KG1 (cell line): ENCODE data around the gene ZNF484.
A peak's percentile ranks its signal among the peaks of the same experiment; 100 is the strongest.
"Not testable (repeated sequence)": the region's sequence is repeated elsewhere in the genome, so short reads cannot be mapped to it uniquely, and the experiment has no call there.

ENCODE experiments used
- DNase-seq: peaks from one replicate; lab custom pipeline; 2025; lab: John Stamatoyannopoulos, UW

The ZNF484 gene

DNA sequence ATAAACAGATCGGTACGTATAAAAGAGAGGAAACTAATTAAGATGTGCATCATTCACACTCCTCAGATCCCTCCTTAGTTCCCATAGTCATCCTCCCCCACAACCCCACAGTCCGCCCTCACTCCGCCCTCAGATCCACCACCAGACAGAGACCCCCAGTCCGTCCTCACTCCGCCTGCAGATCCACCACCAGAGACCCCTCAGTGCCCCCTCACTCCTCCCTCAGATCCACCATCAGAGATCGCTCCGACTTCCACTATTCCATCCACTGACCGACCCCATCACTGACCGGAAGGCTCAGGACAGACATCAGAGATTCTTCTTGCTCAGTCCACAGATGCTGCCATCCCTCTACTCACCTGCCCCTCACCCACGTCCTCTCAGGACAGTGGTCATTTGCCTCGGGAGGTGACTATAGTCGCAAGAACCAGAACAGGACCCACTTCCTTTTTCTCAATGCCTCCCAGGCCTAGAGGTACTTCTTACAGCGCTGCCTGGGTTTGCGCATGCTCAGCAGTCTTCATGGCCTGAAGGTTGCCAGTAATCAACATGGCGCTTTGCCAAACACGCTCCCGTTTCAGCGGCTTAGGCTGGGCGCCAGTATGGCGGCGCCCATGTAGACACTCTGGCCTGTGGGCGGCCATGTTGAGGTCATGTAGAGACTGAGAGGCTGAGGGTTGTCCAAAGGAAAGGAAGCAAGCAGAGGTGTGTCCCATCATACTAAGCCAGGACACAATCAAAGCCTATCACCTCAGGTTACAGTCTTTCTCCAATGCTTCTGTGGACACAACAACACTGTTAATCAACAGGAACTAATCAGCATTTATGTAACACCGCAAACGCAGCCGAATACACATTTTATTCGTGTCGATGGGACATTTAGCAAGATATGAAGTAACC, at the start of gene ZNF484:
TSS of gene ZNF484 (minus strand) at position 508 of the 900 bp plus-strand sequence. CDS start 3,009 bp downstream, outside the sequence.
- peak; percentile 98 for DNase-seq

DNA sequence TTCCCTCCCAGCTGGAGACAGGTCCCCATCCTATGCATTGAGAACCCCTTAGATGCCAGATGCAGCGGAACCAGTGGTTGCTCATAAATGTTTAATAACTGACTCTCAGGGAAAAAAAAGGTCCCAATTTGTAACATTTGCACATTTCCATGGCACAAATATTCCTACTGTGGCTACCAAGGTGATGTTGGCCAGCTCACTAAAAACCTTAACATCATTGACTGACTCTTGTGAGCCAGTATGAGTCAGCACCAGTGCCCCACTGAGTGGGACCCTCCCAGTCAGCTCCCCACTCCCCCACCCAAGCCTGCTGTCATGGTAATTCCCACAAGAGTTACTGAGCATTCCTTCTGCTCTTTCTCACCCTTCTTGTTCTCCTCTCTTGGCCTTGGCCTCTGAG, 42.6 kb upstream of the ZNF484 start:
- no peak for DNase-seq

DNA sequence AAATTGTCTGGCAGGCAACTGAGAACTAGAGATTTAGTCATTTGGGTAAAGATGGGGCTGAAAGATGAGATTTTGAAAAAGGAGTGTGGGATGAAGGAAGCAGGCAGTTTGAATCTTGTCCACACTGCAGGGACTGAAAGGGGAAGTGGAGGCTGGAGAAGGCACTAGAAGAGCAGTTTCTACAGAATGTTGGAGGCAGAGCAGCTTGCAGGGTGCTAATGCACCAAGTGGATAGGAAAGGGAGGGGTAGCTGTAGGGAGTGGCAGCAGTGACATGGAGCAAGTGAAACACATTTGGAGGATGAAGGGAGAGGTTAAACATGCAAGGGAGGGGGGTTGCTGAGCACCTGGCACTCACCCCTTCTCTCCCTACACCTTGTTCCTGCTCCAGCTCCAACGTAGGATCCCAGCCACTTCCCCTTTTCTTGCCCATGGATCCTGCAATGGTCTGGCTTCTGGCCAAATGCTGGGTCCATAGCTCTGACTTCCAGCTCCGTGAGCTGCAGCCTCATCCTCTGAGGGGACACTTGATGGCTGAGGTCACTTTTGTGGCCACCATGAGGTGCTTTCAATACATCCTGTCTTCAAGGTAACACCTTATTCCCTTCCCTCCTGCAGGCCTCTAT, 39.5 kb upstream of the ZNF484 start:
- no peak for DNase-seq

DNA sequence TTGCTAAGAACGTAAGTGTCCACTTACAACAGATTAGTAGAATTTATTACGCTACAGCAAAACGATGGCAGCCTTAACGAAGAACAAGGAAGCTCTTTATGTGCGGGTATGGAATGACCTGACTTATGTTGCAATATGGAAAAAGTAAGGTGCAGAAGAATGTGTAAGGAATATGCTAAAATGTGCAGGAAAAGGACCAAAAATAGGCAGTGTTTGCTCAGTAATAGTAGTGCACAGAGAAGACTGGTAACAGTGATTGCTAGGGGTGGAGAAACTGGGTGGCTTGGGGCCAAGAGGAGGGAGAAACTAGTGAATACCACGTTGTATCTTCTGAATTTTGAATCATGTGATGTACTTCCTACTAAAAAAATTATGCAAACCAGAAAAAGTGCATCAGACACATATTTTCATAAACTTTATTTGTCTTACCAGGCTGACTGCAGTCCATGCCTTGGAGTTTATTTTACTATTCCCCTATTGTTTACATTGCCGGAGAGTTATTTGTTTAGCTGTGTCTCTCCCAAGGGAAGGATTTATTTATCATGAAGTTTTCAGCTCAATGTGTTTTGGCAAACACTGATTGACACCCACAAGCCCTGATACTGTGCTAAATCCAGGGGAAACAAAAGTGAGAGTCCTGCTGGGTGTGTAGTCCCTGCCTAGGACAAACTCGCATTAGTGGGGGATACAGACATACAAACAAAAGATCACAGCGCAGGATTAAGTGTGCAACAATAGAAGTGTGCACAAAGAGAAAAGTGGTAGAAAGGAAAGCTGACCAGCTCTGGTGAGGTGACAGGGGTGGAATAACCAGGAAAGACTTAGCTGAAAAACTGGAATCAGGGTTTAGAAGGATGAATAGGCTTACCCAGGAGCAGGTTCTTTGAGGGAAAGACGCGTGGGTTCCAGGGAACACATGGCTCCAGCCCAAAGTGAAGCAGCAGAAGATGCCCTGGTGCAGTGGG, 34.0 kb upstream of the ZNF484 start:
- no peak for DNase-seq

DNA sequence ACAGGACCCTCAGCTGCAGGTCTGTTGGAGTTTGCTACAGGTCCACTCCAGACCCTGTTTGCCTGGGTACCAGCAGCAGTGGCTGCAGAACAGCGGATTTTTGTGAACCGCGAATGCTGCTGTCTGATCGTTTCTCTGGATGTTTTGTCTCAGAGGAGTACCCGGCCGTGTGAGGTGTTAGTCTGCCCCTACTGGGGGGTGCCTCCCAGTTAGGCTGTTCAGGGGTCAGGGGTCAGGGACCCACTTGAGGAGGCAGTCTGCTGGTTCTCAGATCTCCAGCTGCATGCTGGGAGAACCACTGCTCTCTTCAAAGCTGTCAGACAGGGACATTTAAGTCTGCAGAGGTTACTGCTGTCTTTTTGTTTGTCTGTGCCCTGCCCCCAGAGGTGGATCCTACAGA, 27.3 kb upstream of the ZNF484 start:
- DNase-seq, result not testable (repeated sequence)

DNA sequence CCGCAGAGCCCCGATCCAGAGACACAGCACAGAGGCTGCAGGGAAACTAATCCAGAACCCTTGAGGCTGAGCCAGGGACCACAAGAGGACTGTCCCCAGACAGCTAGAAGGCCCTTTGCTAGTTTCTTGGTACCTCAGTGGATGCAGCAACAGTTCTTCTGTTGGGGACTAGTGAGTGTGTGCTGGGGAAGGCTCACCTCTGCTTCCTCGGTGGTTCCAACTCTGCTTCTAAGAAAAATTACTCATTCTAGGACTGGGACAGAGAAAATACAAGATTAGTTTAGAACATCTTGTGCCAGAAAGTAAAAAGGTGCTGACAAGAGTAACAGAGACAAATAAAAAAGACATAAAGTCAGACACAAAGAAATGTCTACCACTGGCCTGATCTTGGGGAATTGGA, 19.5 kb upstream of the ZNF484 start:
- no peak for DNase-seq

DNA sequence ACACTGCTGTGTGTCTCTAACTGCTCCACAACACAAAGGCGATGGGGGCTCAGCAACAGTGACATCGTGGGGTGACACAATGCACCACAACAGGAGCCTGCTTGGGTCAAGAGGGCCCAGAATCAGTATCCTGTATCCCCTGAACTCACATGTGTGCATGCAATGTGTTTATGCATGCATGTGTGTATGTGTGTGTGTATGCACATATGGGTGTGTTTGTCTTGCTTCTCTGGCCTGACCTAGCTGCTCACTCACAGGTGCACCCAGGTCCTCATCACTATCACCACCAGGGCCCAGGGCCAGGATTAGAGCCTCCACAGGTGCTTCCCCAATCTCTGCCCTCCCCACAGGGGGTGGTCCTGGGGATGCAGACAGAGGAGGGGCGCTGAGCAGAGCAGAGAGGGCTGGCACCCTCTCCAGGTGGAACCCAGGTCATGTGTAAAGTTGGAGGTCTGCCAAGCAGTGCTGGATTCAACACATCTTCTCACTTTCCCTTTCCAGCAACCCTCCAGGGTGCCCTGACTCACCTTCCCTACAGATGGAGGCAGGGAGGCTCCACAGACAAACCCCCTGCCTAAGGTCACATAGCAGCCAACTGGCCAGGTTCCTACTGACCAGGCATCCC, 18.1 kb upstream of the ZNF484 start:
- DNase-seq, result no peak

DNA sequence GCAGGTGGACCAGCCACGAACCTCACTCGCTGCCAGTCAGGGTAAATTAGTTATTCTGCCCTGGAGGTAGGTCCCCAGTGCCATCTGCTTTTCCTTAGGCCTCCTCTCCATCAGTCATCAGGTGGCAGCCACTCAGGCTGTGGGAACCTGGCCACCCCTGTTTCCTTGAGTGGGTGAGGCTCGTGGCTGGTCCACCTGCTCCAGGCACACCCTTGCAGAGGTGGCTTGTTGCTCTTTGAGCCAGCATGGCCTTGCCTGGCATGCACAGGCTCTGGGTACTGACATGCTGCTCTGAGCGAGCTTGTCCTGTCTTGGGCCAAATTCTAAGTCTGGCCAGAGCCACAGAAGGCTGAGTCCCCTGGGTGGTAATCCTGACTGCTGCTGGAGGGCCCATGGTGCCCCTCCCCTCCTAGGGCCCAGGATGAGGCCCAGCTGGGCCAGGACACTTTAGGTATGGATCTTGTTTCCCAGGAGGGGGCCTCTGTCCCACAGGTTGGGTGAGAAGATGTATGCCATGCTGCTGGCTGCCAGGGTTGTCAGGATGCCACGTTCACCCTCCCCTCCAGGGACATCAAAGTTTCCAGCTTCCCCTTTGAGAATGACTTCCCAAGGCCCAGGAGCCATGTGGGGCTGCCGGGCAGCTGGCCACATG, 17.0 kb upstream of the ZNF484 start:
- no peak for DNase-seq

DNA sequence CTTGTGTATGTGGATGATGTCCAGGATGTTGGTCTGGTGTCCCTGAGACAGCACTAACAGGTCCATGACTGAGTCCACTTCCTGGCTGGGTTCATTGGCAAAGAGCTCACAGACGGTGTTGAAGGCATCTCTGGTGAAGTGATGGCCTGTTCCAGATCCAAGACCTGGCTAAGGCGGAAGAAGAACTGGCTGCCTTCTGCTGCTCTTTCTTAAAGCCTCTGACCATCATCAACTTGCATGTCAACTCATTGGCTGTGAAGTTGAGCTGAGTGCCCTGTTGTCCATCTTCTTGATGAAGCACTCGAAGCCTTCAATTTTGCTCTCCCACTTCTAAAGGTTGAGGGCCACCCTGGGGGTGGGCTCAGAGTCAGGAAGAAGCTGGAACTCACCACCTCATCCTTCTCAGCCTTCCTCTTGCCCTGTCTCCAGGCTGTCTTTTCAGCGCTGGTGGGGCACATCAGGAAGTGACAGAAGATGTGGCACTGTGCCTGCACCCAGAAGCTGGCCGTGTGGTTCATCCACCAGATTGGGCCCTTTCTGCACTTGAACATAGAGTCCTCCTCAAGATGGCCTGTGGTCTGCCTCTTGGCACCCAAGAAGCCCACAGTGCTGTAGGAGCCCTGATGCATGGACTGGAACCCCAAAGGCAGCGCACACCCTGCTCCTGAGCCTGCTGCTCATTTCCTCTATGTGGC, 16.2 kb upstream of the ZNF484 start:
- not testable (repeated sequence) for DNase-seq

DNA sequence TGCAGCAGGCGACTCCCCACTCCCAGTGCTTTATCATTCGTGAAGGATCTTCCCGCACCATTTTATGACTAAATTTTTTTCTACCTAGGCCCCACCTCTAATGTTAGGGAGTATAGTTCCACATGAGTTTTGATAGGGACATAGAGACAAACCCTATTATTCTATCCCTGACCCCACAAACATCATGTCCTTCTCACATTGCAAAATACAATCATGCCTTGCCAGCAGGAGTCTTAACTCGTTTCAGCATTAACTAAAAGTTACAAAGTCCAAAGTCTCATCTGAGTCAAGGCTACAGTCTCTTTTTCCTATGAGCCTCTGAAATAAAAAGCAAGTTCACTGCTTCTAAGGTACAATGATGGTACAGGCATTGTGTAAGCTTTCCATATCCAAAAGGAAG, 14.4 kb upstream of the ZNF484 start:
- DNase-seq, result not testable (repeated sequence)

DNA sequence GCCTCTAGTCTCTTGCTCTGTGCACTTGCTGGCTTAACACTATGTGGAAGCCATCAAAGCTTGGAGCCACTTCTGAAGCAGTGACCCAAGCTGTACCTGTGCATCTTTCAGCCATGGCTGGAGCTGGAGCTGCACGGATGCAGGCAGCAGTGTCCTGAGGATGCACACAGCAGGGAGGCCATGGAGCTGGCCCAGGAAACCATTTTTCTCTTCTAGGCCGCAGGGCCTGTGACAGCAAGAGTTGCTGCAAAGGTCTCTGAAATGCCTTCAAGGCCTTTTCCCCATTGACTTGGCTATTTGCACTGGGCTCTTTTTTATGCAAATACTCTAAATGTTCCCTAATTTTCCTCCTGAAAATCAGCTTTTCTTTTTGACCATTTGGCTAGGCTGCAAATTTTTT, 12.9 kb upstream of the ZNF484 start:
- no peak for DNase-seq

DNA sequence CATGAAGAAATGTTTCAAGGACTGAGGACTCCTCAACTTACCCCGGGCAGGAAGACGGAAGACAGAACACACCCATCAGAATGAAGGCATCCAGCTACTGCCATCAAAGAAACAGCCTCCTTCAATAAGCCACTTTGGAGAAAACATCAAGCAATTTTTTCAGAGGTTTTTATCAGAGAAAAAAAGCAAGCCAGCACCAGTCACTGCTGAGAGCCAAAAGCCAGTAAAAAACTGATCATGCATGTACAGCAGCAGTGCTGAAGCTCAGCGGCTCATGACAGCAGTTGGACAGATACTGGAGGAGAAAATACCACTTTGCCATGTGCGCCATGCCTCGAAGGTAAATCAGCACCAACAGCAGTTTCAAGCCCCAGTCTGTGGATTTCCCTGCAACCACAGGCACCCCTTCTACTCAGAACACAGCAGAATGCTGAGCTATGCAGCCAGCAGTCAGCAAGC, 10.1 kb upstream of the ZNF484 start:
- no peak for DNase-seq

DNA sequence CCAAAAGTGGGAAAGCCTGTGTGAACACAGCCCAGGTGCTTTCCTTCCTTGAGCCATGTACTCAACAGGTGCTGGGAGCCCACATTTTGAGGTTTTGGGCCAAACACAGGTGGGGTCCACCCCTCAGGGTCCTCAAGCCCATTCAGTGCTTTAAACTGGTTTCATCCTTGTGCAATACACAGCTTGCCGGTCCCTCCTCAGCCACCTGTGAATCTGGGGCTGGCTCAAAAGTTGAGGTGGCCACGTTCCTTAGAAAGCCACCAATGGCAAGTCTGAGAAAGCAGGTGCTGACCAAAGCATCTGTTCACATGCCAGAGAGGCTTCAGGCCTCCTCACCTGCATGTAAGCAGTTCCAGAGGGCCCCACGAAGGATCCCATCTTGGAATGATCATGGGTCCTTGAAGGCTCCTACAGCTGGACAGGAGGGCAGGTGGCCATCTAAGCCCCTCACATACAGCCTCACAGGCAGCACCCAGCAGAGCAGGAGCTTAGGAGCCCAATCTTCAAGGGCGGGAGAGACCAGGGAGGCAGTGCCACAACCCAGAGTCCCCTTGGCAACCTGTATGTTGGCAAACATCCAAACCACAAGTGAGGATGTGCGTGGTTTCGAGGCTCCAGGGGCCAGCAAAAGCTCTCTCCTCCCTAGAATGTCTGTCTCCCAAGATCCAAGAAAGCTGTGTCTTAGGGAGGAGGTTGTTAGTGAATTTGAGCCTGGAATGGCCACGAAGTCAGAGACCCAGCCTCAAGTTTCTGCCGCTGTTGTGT, 9.2 kb upstream of the ZNF484 start:
- DNase-seq, result not testable (repeated sequence)

DNA sequence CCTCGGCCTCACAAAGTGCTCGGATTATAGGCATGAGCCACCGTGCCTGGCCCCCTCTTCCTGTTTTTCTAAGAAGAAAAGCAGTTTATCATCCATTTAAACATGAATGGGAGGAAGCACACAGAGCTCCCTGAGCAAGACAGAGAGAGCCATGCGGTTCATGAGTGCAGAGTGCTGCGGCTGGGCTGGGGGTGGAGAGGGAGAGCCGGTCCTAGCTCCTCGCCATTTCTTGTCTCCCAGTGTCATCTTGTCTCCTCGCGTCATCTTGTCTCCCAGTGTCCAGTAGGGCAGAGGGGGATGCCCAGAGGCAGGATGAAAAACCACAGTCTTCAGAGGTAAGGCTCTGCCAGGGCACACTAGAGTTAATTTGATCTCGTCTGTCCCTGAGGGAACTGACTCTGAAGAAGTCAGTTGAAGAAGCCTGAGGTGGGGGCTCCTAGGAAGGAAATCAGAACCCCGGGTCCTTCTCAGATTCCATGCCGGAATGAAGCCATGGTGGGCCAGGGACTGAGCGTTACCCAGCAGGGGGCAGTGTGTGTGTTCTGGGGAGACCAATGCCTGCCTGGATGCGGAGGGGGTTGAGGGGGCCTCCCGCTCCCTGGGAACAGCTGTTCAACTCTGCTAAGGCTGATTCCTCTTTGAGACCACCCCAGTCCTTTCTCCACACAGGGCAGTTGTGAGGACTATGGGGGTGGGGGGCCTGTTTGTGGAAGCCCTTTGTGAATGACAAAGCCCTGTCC, 6.0 kb upstream of the ZNF484 start:
- not testable (repeated sequence) for DNase-seq

DNA sequence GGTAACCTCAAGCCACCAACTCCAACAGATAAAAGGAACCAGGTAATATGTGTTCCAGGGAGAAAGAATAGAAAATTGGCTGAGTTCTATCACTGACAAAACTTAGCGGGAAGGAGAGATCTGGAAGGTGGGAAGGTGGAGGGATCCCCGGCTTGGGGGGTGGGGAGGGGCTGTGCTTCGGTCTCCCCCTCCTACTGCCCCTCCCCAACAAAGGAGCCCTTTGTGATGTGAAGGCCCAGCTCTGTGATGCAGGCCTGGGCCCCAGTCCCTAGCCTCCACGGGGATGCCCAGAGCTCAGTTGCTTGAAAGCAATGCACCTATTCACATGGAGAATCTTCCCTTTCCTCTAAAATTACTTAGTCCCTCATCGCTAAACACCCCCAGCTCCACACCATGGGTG, 4.4 kb upstream of the ZNF484 start:
- no peak for DNase-seq

DNA sequence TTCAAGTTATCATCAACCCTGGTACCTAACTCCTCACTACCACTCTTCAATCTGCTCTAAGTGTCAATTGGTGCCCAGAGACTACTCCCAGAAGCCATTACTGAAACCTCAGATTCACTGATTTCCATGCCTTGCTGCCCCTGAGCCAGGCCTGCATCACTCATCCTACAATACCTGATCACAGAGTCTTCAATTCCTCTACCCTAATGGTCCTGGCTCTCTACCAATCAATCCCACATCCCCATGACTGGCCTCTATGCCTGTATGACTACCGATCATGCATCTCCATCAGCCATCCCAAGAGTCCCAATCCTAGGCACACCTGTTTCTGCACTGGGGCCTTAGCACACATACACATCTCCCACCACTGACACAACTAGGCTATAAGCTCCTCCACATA, 2.5 kb downstream of the ZNF484 start:
- no peak for DNase-seq

DNA sequence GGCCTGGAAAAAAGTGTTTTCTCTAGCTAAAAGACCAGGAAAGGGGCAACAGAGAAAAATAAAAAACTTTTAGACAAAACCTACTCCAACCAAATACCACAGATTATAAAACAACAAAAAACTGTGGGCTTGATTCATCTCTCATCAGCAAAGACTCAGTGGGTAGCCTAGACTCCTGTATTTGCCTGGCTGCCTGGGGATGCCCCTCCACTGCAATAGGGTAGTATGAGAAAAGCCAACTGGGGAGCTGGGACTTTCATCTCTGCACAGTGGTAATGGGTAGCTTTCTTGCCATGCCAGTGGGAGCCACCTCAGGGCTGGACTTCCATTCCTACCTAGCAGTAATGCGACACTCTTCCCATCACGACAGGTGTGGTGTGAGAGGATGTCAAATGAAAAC, 7.5 kb downstream of the ZNF484 start:
- DNase-seq, result no peak

DNA sequence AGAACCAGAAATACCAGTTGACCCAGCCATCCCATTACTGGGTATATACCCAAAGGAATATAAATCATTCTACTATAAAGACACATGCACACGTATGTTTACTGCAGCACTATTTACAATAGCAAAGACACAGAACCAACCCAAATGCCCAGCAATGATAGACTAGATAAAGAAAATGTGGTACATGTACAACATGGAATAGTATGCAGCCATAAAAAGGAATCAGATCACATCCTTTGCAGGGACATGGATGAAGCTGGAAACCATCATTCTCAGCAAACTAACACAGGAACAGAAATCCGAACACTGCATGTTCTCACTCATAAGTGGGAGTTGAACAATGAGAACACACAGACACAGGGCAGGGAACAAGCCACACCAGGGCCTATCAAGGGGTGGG, 11.2 kb downstream of the ZNF484 start:
- not testable (repeated sequence) for DNase-seq

DNA sequence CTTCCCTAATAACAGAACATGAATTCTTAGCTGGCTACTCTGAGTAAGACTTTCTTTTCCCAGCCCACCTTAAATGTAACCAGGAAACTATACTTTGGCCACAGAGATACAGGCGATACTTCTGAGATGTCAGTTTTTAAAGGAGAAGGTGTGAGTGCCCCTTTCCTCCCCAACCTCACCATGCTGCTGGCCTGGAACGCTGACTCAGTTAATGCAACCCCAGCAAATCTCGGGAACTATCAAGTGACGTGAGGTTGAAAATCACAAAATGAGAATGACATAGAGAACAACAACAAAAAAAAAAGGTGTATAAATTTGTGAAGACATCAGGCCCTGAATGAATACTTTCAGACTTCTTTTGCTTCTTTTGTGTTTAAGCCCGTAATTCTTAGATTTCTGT, 13.7 kb downstream of the ZNF484 start:
- DNase-seq, result no peak
